ENCODE results near the gene PDSS1.
"Not testable (repeated sequence)": the region's sequence is repeated elsewhere in the genome, so short reads cannot be mapped to it uniquely, and the experiment has no call there.

The PDSS1 gene

DNA sequence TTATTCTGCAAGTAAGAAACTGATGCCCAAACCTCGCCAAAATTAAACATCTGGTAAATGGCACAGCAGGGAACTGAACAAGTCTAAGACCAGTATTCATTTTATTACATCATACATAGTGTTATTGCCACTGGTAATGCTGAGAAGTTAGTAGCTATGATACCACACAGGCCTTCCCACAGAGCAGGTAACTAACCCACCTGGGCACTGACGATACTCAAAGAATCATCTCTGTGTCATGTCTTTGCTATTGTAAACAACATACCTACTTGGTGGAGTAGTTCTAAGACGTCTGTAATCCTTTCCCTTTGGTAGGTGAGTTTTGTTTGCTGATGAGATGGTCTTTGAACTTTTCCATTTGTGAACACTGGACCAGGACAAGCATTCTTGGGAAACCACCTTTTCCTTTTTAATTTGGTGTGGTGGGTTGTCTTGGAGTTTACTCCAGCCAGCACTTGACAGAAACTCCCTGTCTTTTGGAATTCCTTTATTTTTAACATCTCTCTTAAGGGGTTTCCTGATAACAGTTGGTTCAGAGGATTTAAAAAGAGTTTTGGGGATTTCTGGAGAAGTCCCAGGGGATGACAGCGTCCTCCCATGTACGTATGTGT is 40.9 kb downstream of the PDSS1 start:
- DNase-seq: no peak

DNA sequence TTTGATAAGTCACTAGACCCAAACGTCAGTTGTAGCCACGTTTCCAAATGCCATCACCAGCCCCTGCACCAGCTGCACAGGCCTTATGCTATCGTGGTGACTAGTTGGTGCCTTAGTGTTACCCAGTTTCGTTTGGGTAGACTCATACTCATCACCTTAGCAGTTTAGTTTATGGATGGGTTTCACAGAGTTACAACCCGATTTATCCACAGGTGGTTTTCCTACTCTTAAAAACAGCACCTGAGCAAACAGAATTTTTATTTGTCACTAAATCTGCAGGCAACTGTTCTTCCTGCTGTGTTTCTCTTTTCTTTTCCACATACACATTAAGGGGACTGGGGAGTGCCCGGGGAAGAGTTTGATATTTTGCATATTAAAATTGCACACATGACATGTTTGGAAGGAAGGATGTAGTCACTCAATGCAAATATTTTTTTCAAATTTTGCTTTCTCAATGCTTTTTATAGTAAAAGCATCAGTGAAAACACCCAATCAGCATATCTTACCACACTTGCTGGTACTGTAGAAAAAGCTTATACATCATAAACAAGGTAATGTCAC is 41.6 kb downstream of the PDSS1 start:
- no peak for DNase-seq

DNA sequence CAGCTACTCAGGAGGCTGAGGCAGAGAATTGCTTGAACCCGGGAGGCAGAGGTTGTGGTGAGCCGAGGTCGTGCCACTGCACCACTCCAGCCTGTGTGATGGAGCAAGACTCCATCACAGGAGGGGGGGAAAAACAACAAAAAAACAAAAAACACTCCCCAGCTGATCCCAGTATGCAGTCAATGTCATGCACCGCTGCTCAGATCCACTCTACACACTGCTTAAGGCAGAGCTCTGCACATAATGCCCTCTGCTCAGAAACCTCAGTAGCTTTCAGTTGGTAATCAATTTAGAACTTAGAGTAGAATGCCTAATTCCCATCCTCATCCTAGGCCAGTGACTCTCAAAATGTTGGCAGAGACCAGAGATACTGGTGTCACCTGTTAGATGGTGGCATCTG is 43.9 kb downstream of the PDSS1 start:
- no peak for DNase-seq

DNA sequence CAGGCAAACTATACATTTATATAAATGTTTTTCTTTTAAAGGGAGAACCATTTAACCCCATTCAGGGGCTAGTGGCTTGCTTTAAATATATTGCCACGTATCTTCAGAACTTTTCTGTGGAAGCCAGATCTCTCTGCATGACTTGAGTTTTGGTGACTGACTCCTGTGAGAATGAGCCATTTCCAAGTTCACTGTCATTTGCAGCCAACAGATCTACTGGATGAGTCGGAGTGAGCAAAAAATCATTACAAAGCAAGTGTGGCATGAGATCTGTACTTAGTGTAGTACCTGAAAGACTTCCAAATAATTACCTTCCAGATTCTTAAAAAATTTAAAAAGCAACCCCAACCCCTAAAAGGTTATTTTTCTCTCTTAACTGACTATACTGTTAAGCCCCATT is 45.6 kb downstream of the PDSS1 start:
- no peak for DNase-seq

DNA sequence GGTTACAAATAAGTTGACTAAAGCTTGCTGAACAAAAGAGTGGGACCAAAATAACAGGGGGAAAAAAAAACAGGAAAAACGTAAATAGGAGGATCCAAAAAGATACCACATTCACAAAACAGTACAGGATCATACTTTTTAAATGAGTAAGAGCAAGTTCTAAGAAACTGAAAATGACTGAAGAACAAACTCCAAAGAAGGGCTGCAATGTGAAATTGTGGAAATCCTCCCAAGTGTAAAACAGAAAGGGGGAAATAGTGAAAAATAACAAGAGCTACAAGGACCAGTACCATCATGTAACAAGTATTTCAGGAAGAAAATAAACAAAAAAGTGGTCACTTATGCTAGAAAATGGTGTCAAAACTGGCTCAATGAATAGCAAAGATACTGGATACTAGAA is 46.3 kb downstream of the PDSS1 start:
- no peak for DNase-seq

DNA sequence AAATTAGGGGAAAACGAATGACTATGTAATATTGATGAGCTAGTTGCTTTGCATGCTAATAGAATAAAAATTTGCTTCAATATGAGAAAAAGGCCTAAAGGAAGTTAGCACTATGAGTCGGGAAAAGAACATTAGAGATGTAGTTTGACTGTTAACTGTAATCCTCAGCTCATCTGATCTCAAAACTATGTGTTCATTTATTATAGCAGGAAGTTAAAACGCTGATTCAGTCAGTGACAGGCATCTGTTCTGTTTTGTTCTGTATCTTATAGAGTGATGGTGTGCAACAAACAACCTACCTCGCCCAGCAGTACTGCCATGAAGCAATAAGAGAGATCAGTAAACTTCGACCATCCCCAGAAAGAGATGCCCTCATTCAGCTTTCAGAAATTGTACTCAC is 48.6 kb downstream of the PDSS1 start:
- DNase-seq: no peak

DNA sequence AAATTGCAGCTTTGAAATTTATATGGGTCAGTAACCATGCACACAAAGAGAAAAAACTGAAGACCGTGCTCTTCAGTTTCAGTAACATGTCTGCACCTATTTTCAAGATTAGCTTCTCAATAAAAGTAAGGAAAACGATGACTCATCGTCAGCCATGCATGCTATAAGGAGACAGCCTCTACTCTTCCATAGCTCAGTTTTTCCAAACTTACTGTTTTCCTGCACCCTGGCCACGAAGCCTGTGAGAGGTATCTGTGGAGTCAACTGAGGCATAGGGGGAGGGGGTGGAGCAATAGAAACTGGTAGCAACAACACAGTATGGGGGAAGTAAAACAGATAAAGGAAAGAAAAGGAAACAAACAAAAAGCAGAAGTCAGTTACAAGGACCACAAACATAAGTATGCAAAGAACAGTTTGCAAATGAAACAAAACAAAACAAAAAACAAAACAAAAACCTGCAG is 58.0 kb downstream of the PDSS1 start:
- no peak for DNase-seq

DNA sequence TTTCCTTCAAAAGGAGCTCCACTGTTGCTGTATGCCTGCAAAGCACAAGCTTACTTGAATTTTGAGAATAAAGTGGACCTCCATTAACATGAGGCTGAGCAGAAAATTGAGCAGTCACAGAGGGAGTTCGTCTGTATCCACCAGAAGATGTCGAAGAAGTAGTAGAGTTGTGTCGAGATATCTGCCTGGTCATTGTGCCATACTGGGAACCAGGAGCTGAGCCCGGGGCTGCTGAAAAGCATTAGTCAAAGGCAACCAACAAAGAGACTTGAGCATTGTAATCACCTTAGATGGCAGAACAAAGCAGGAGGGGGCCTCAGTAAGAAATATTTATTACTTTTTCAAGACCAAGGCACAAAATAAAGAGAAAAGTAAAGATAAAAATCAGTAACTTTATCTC is 61.5 kb downstream of the PDSS1 start:
- DNase-seq: no peak

DNA sequence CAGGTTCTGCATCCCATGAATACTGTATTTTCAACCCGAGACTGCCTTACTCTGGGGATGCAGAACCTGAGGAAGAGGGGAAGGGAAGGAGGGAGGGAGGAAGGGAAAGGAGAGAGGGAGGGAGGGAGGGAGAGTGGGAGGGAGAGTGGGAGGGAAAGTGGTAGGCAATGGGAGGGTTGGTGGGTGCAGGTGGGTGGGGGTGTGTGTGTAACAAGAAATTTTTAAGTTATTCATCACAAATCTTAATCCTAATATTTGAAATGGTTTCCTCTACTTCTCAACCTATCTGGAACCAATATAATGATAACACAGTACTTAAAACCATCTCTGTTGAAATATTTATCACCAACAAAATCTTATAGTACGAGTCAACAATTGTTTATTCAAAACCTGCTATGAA is 68.0 kb downstream of the PDSS1 start:
- DNase-seq: no peak

DNA sequence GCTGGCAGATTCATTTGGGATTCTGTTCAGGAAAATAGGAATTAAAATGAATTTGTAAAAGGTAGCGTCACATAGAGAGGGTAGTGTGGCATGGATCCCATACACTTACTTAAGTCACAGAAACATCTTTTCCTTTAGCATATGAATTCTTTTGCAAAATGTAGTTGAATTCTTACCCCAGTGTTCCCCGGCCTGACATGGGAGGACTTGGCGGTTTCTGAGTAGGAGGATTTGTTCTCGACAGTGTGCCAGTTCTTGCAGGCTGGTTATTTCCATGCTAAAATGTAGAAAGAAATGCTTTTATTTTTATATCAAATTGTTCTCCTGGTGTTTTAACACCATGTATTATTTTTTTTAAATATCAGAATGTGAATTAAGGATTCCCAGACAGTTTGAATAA is 72.6 kb downstream of the PDSS1 start:
- DNase-seq: peak in 1 of 51 donors; percentile 45

DNA sequence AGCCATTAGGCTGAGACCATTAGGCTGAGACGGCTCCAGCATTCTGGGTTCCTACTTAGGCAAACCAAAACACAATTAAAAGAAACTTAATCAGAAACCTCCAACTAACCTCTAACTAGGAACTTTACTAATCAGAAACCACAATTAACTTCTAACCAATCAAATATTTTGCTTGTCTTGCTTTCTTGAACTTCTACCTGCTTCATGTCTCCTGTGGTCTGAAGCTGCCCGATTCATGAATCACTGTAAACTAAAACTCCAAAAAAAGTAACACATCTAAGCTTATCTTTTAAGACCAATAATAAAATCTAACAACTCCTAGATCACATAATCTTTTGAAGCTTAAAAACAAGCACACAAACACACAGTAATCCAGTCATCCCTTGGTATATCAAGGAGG is 76.1 kb downstream of the PDSS1 start:
- no peak for DNase-seq

DNA sequence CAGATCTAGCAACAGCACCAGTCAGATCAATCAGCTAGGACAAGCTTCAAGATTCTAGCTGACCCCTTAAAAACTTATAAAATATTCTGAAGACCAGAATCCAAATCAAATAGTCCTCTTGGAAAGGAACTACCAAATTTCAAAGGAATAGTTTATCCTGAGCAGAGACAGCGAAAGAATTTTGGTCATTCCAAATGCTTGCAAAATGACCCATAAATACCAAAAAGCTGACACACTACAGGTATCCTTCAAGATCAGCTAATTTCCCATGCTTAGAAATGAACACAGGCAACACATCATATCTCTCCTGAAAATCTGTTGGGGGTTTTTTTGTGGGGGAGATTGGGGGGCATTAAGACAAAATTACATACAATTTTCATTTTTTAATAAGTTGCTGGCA is 78.8 kb downstream of the PDSS1 start:
- DNase-seq: no peak

DNA sequence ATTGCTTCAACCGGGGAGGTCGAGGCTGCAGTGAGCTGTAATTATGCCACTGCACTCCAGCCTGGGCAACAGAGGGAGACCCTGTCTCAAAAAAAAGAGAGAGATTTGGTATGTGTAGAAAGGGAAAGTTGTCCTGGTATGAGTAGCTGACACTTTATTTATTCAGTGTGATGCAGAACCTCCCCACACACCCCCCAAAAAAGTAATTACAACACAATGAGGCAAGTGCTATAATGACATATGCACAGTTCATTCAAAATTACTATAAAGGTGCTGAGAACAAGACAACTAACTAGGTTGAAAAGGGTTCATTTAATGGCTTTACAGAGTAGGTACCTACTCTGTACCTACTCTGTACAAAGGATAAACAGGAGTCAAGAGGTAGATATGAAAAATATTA is 80.2 kb downstream of the PDSS1 start:
- DNase-seq: no peak

DNA sequence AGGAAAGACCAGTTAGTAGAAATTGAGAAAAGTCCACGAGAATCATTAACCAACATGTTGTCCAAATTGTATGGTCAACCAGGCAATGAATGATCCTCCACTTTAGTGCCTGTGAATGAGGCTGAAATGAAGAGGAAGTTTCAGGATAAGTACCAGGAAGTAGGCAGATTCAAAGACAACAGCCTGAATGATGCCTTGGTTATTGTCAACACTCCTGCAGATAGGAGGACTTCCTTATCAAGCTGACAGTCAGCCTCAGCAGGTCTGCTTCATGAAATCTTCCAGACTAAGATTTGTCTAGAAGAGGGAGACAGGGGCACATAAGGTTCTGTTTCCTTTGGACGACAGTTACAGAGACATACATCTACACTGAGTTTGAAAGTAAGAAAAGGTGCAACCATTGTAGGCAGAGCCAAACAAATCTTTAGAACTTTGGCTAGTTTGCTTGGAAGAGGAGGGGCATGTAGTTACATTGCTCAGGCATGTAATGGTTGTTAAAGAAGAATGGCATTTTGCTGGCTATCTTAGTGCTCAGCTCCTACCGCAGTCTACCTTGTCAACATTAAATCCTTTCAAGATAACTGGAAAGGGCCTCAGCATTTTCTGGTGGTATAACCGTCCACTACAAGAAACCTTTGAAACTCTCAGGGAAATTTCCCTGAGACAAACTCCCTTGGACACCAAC is 81.8 kb downstream of the PDSS1 start:
- no peak for DNase-seq

DNA sequence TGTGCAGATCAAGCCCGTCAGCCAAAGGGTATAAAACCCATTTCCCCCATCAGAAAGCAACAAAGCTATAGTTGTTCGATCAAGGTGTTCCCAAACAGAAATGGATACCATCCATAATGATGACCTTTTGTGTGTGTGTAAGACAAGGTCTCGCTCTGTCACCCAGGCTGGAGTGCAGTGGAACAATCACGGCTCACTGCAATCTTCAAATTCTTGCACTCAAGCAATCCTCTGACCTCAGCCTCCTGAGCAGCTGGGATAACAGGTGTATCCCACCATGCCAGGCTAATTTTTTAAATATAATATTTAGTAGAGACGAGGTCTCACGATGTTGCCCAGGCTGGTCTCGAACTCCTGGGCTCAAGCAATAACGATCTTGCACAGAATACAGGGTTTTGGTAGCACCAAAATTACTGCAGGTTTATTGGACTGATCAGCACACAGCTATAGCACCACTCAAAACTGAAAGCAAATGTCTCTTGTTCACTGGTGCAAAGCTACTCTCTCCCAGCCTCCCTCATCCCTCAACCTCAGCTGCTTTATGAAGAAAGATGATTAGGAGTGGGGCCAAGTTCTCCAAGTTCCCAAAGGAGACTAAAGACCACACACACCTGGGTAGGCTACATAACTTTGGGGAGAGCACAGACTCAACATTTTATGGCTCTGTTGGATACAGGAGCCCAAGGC is 82.7 kb downstream of the PDSS1 start:
- no peak for DNase-seq

DNA sequence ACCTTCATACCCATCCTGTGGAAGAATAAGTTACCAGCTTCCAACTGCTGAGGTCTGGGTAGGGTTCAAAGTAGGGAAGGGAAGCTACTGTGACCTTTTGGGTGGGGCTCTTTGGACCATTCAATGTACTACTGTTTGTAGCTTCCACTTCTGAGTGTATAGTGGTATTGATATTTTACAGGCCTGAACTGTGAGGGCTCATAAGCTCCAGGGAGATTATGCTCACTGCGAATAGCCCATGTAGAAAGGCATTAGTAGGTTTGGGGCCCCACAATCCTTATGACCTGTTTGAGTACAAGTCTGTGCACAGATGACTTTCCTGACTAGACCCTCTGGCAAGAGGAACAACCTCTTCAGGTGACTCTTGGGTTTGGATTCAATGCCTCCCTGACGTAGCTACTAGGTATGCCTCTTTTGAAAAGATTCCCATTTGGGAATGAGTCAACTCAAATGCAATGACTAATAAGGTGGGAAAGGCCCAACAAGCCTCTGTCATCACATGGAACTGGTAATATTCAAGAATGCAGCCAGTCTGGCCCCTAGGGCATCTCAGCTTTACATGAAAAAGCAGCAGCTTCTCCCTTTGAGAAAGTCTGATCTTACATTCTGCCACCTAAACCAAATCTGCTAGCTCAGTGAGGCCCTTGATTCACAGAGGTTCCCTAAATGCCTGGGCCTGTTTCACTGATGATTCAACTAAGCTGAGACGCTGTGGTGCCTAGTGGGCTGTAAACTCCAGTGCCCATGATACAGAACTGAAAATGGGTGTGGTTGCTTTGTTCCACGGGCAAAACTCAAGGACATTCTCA is 83.5 kb downstream of the PDSS1 start:
- peak in 1 of 51 donors; percentile 34 for DNase-seq

DNA sequence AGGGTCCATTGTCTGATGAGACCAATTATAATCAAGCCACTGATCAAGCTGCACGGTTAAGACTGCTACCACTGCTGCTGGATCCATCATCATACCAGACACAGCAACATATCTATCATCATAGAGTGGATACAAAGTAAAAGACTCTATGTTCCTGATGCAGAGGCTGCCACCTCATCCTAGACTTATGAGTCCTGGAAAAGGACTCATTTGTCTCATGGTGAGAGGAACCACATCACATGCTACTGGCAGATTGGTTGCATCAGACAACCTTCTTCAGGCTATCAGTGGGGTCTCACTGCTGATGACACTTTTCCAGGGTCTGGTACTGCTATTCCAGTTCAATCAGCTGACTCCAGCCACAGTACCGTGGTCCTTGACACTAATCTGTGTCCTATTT is 84.3 kb downstream of the PDSS1 start:
- no peak for DNase-seq

DNA sequence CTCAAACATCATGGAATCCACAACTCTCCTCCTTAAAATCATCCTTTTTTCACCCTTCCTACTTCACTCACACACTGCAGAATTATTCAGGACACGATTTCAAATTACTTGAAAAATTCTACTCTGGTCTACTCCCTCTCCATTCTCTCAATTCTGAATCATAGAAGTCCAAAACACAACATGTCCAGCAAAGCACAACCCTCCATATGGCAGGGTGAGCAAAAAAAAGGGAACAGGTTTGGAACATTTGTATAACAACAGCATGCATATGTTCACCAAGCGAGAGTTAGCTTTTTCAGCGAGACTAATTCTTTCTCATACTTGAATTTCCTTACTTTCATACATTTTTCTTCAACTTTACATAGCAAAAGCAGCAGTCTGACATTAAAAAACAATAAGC is 89.9 kb downstream of the PDSS1 start:
- no peak for DNase-seq

DNA sequence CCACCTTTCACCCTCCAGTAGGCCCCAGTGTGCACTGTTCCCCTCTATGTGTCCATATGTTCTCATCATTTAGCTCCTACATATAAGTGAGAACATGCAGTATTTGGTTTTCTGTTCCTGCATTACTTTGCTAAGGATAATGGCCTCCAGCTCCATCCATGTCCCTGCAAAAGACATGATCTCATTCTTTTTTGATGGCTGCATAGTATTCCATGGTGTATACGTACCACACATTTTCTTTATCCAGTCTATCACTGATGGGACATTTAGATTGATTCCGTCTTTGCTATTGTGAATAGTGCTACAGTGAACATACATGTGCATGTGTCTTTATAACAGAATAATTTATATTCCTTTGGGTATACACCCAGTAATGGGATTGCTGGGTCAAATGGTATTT is 92.3 kb downstream of the PDSS1 start:
- not testable (repeated sequence) for DNase-seq

DNA sequence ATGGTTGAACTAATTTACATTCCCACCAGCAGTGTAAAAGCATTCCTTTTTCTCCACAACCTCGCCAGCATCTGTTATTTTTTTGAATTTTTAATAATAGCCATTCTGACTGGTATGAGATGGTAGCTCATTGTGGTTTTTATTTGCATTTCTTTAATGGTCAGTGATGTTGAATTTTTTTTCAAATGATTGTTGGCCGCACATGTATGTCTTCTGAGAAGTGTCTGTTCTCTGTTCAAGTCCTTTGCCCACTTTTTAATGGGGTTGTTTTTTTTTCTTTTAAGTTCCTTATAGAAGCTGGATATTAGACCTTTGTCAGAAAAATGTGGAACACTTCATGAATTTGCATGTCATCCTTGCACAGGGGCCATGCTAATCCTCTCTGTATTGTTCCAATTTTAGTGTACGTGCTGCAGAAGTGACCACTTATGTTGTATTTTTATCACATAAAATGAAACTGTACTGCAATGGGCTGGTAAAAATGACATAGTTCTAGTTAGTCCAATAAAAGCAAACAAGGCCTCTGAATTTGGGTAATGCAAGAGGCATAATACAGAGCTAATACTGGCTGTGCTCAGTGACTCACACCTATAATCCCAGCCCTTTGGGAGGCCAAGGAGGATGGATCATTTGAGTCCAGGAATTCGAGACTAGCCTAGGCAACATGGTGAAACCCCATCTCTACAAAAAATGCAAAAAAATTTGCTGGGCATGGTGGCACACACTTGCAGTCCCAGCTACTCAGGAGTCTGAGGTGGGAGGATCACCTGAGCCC is 92.9 kb downstream of the PDSS1 start:
- DNase-seq: no peak
